ENCODE data around the gene RFLNA. TPM values are rescaled to one million over a fixed set of nuclear protein-coding genes. Genes with fewer than 3 reads are reported as not detected.
A peak's percentile ranks its signal among the peaks of the same experiment; 100 is the strongest.

The RFLNA gene
- total and polyA plus RNA-seq, 12 donors, result 0.13 to 0.49 (median 0.25) TPM; not detected in 6

DNA sequence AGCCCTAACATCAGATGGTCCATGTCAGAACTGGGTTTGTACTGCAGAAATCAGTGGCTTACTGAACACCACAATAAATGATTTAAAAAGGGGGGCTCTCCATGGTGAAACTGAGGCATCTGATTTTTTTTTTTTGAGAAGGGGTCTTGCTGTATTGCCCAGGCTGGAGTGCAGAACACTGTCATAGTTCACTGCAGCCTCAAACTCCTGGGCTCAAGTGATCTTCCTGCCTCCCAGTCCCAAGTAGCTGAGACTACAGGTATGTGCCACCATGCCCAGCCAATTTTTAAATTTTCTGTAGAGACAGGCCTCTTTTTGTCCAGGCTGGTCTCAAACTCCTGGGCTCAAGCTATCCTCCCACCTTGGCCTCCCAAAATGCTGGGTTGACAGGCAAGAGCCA, 57.4 kb downstream of the RFLNA start:
- Histone ChIP-seq H3K4me1 (peaks cover 5 to 26% (median 13%) of the 10 kb centered on the region in 9 donors), H3K27me3 (no peaks in the 10 kb centered on the region), H3K36me3 (peaks cover 0 to 100% (median 80%) of the 10 kb centered on the region in 9 donors), H3K27ac (peak overlapping the region in 2 of 10 donors; percentile 13 to 71), H3K9me3 (no peaks in the 10 kb centered on the region), H3K4me3 (no peak overlapping the region)
- intact Hi-C loops (cut with DNase I), result loop anchor here in 2 of 10 donors (10.0 kb wide), 1 partner anchor 413 kb away; no protein-coding TSS in a partner anchor
- no peak for DNase-seq
- TF ChIP-seq, protein P1, sequence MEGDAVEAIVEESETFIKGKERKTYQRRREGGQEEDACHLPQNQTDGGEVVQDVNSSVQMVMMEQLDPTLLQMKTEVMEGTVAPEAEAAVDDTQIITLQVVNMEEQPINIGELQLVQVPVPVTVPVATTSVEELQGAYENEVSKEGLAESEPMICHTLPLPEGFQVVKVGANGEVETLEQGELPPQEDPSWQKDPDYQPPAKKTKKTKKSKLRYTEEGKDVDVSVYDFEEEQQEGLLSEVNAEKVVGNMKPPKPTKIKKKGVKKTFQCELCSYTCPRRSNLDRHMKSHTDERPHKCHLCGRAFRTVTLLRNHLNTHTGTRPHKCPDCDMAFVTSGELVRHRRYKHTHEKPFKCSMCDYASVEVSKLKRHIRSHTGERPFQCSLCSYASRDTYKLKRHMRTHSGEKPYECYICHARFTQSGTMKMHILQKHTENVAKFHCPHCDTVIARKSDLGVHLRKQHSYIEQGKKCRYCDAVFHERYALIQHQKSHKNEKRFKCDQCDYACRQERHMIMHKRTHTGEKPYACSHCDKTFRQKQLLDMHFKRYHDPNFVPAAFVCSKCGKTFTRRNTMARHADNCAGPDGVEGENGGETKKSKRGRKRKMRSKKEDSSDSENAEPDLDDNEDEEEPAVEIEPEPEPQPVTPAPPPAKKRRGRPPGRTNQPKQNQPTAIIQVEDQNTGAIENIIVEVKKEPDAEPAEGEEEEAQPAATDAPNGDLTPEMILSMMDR (IDR thresholded peaks at IDR 0.05), result no peak
- no peak for ATAC-seq

DNA sequence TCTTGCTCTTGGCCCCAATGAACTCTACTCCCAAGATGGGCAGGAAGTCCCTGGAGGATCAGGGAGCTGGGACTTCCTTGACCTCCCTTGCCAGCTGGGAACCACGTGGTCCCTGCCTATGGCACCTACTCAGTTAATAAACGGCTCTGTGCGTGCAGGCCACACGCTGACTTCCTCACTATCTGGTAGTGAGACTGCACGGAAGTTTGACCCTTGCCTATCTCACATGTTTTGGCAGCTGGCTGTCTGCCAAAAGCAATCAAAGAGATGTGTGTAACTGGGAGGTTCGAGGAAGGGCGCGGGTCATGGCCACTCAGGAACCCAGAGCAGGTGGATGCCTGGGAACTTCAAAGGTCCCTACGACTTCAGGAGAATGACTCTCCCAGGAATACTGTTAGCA, 57.9 kb downstream of the RFLNA start:
- no peaks in the 10 kb centered on the region for H3K9me3 ChIP-seq
- peaks cover 0 to 100% (median 82%) of the 10 kb centered on the region in 9 donors for H3K36me3 ChIP-seq
- no peaks in the 10 kb centered on the region for H3K27me3 ChIP-seq
- DNase-seq (peak in 1 of 2 donors; percentile 54), ATAC-seq (peak in 7 of 8 donors; percentile 32 to 59 (median 47))
- intact Hi-C loops (cut with DNase I), result loop anchor here in 2 of 10 donors (10.0 kb wide), 1 partner anchor 412 kb away; no protein-coding TSS in a partner anchor
- H3K4me1 ChIP-seq, result peaks cover 5 to 26% (median 13%) of the 10 kb centered on the region in 9 donors
- H3K4me3 ChIP-seq, result no peak overlapping the region
- peak overlapping the region in 2 of 10 donors; percentile 13 to 71 for H3K27ac ChIP-seq
- 9% methylated on average over 9 of the region's 9 CpGs for WGBS, 2 donors
- TF ChIP-seq, protein P1 (IDR thresholded peaks at IDR 0.05), result no peak

DNA sequence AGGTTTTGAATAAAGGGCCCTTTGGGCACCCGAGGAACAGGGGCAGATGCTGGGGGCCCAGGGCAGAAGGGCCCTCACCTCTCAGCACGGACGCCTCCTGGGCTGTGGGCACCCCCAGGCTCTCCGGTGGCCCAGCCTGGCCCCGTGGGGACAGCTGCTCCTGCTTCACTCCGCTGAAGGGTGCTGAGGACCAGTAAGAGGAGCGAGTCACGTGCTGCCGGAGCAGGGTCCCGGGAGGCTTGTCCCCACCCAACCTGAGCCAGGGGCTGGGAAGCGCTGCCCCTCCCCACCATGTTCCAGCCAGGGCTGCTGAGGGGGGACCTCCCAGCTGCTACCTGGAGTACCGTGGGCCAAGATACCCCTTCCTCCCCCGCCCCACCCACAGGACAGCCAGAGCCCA, 59.5 kb downstream of the RFLNA start:
- TF ChIP-seq, protein P1 (IDR thresholded peaks at IDR 0.05), result no peak
- no peak for ATAC-seq
- Histone ChIP-seq H3K27ac (peak overlapping the region in 2 of 10 donors; percentile 2 to 36), H3K9me3 (no peaks in the 10 kb centered on the region), H3K36me3 (peaks cover 0 to 100% (median 77%) of the 10 kb centered on the region in 9 donors), H3K4me1 (peaks cover 13 to 40% (median 25%) of the 10 kb centered on the region in 9 donors), H3K27me3 (no peaks in the 10 kb centered on the region), H3K4me3 (no peak overlapping the region)
- 86 to 92% methylated on average over 13 of the region's 13 CpGs for WGBS, 2 donors
- no peak for DNase-seq
- intact Hi-C loops (cut with DNase I), result loop anchor here in 2 of 10 donors (10.0 kb wide), 1 partner anchor 410 kb away; no protein-coding TSS in a partner anchor

DNA sequence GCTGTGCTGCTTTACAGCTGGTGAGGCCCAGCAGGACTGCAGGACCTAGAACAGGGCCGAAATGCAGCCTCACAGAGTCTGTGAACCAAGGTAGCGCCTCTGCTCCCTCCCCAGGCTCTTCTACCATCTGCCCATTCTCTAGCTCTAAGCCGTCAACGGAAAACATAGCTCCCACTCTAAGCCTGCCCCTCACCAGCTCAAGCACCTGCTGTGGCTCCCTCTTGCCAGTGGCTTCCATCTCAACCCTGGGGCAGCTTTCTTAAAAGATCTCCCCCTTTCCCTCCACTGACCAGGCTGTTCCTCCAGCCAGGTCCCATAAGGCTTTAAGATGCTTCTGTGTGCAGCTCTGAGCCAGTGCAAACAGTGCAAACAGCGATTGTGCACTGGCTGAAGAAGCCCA, 61.3 kb downstream of the RFLNA start:
- TF ChIP-seq, protein P1 (IDR thresholded peaks at IDR 0.05), result no peak
- Histone ChIP-seq H3K4me3 (no peak overlapping the region), H3K27ac (peak overlapping the region in 1 of 10 donors; percentile 7), H3K4me1 (peaks cover 25 to 58% (median 42%) of the 10 kb centered on the region in 9 donors), H3K9me3 (no peaks in the 10 kb centered on the region), H3K36me3 (peaks cover 0 to 97% (median 62%) of the 10 kb centered on the region in 9 donors), H3K27me3 (no peaks in the 10 kb centered on the region)
- intact Hi-C loops (cut with DNase I), result loop anchor here in 2 of 10 donors (10.0 kb wide), 1 partner anchor 409 kb away; no protein-coding TSS in a partner anchor
- ATAC-seq, result no peak
- no peak for DNase-seq
- 96 to 97% methylated on average over 5 of the region's 5 CpGs for WGBS, 2 donors
